ENCODE data around the gene PHLDB3.

PHLDB3 gene

GRCh38 chr19:43485951-43486350, 18.6 kb downstream of the PHLDB3 start:
- Histone ChIP-seq H3K9me3 (ENCODE audit: insufficient read depth, low read length) (no peaks in the 10 kb centered on the region), H3F3A (ENCODE audit: insufficient read depth) (no peaks in the 10 kb centered on the region), H2AFZ (ENCODE audit: low read depth, low read length, severe bottlenecking) (no peak overlapping the region), H3K4me2 (ENCODE audit: low read depth, low read length, poor library complexity, severe bottlenecking) (no peak overlapping the region), H3K9me2 (replicated peaks; ENCODE audit: insufficient read depth, low read length) (no peaks in the 10 kb centered on the region), H3K79me2 (ENCODE audit: insufficient read depth, low read length) (no peaks in the 10 kb centered on the region), H3K27me3 (ENCODE audit: low read length) (no peaks in the 10 kb centered on the region), H3K4me3 (ENCODE audit: insufficient read depth, low read length, poor library complexity, severe bottlenecking) (no peak overlapping the region), H3K27ac (ENCODE audit: low read depth, low read length) (no peak overlapping the region), H4K20me1 (ENCODE audit: low read depth, low read length) (no peaks in the 10 kb centered on the region), H3K36me3 (ENCODE audit: low read length) (no peaks in the 10 kb centered on the region), H3K9ac (ENCODE audit: low read length) (no peak overlapping the region)
- no peak for TF ChIP-seq CTCF (IDR thresholded peaks at IDR 0.05; ENCODE audit: insufficient read depth, low read length, poor library complexity, severe bottlenecking)
- TF ChIP-seq EZH2phosphoT487 (conservative IDR thresholded peaks at IDR 0.05; ENCODE audit: low read length): no peak

GRCh38 chr19:43483281-43483680, 21.3 kb downstream of the PHLDB3 start:
- Histone ChIP-seq H3K9me3 (ENCODE audit: insufficient read depth, low read length) (no peaks in the 10 kb centered on the region), H3K79me2 (ENCODE audit: insufficient read depth, low read length) (no peaks in the 10 kb centered on the region), H3K4me2 (ENCODE audit: low read depth, low read length, poor library complexity, severe bottlenecking) (no peak overlapping the region), H3K36me3 (ENCODE audit: low read length) (no peaks in the 10 kb centered on the region), H2AFZ (ENCODE audit: low read depth, low read length, severe bottlenecking) (no peak overlapping the region), H4K20me1 (ENCODE audit: low read depth, low read length) (no peaks in the 10 kb centered on the region), H3K9ac (ENCODE audit: low read length) (no peak overlapping the region), H3K27ac (ENCODE audit: low read depth, low read length) (no peak overlapping the region), H3K9me2 (replicated peaks; ENCODE audit: insufficient read depth, low read length) (no peaks in the 10 kb centered on the region), H3K4me3 (ENCODE audit: insufficient read depth, low read length, poor library complexity, severe bottlenecking) (no peak overlapping the region), H3K27me3 (ENCODE audit: low read length) (no peaks in the 10 kb centered on the region), H3F3A (ENCODE audit: insufficient read depth) (no peaks in the 10 kb centered on the region)
- TF ChIP-seq EZH2phosphoT487 (conservative IDR thresholded peaks at IDR 0.05; ENCODE audit: low read length) (no peak), CTCF (IDR thresholded peaks at IDR 0.05; ENCODE audit: insufficient read depth, low read length, poor library complexity, severe bottlenecking) (no peak)

- TF ChIP-seq CTCF (IDR thresholded peaks at IDR 0.05; ENCODE audit: insufficient read depth, low read length, poor library complexity, severe bottlenecking): no peak
- no peak for TF ChIP-seq EZH2phosphoT487 (conservative IDR thresholded peaks at IDR 0.05; ENCODE audit: low read length)
- H3K27ac ChIP-seq (ENCODE audit: low read depth, low read length): no peak overlapping the region
- H3K4me3 ChIP-seq (ENCODE audit: insufficient read depth, low read length, poor library complexity, severe bottlenecking): no peak overlapping the region
- no peaks in the 10 kb centered on the region for H3K9me2 ChIP-seq (replicated peaks; ENCODE audit: insufficient read depth, low read length)
- no peak overlapping the region for H2AFZ ChIP-seq (ENCODE audit: low read depth, low read length, severe bottlenecking)
- no peaks in the 10 kb centered on the region for H3K79me2 ChIP-seq (ENCODE audit: insufficient read depth, low read length)
- no peaks in the 10 kb centered on the region for H4K20me1 ChIP-seq (ENCODE audit: low read depth, low read length)
- H3K9ac ChIP-seq (ENCODE audit: low read length): no peak overlapping the region
- no peaks in the 10 kb centered on the region for H3K27me3 ChIP-seq (ENCODE audit: low read length)
- no peaks in the 10 kb centered on the region for H3F3A ChIP-seq (ENCODE audit: insufficient read depth)
- H3K9me3 ChIP-seq (ENCODE audit: insufficient read depth, low read length): no peaks in the 10 kb centered on the region
- no peak overlapping the region for H3K4me2 ChIP-seq (ENCODE audit: low read depth, low read length, poor library complexity, severe bottlenecking)
- no peaks in the 10 kb centered on the region for H3K36me3 ChIP-seq (ENCODE audit: low read length)
These were observed 22.4 kb downstream of the PHLDB3 start for GRCh38 chr19:43482193-43482592.
